K562 (cell line): Measurements from ENCODE around the gene C22orf39. TPM values are rescaled to one million over a fixed set of nuclear protein-coding genes. Genes with fewer than 3 reads are reported as not detected.

ENCODE experiments used
- BRCA1 ChIP-seq, 2 experiments: fragments of 450-650 bp in 1 of 2; sonication (generic) in 1 of 2; formaldehyde crosslinking in 1 of 2; IDR thresholded peaks; 2 replicates each; pipeline versions ENCODE4 v1.5.0 to v1.6.1; 2017 to 2020; ENCODE audit warnings: mild to moderate bottlenecking in 1 of 2, missing genetic modification reagents in 1 of 2
- CREBBP ChIP-seq: IDR thresholded peaks from one replicate; pipeline ENCODE4 v1.6.1; 2012; ENCODE audit warnings: low read depth, mild to moderate bottlenecking, control low read depth, inconsistent platforms, low read length
- HNRNPLL ChIP-seq: fragments of 200-400 bp; formaldehyde crosslinking; IDR thresholded peaks from 2 replicates; pipeline ENCODE4 v1.6.1; 2017; ENCODE audit warnings: low read length, low read depth, mild to moderate bottlenecking; ENCODE audit not compliant: poor library complexity, severe bottlenecking
- KLF16 ChIP-seq: IDR thresholded peaks from 2 replicates; pipeline ENCODE4 v1.6.1; 2016; ENCODE audit warnings: antibody characterized with exemption
- MYNN ChIP-seq, 2 experiments: sonication (generic); formaldehyde crosslinking in 1 of 2; IDR thresholded peaks; 2 replicates each; pipeline versions ENCODE4 v1.5.0 to v1.6.1; 2016 to 2020; ENCODE audit warnings: antibody characterized with exemption in 1 of 2, missing genetic modification reagents in 1 of 2
- NELFE ChIP-seq: IDR thresholded peaks from 2 replicates; pipeline ENCODE4 v1.6.1; 2011; ENCODE audit warnings: mild to moderate bottlenecking; ENCODE audit not compliant: insufficient read depth, insufficient read length
- PML ChIP-seq: IDR thresholded peaks from 2 replicates; pipeline ENCODE4 v1.6.1; 2012; ENCODE audit warnings: low read length, inconsistent platforms
- POLR3G ChIP-seq: IDR thresholded peaks from 2 replicates; pipeline ENCODE4 v1.6.1; 2011; ENCODE audit not compliant: insufficient read length, insufficient replicate concordance; ENCODE audit errors: extremely low read depth
- PRDM10 ChIP-seq: fragments of 450-650 bp; IDR thresholded peaks from 2 replicates; pipeline ENCODE4 v1.6.1; 2018; ENCODE audit not compliant: partially characterized antibody
- RBM14 ChIP-seq: fragments of 200-400 bp; formaldehyde crosslinking; IDR thresholded peaks from 2 replicates; pipeline ENCODE4 v1.6.1; 2018; ENCODE audit warnings: low read depth, mild to moderate bottlenecking, low read length, moderate library complexity, borderline replicate concordance; ENCODE audit not compliant: insufficient read depth
- TEAD1 ChIP-seq, 2 experiments: fragments of 450-650 bp in 1 of 2; sonication (generic) in 1 of 2; formaldehyde crosslinking; IDR thresholded peaks; 2 replicates each; pipeline versions ENCODE4 v1.4.0 to v1.8.0; 2020 to 2022; ENCODE audit warnings: mild to moderate bottlenecking in 2 of 2, missing genetic modification reagents in 1 of 2
- ZBTB17 ChIP-seq: fragments of 450-650 bp; formaldehyde crosslinking; IDR thresholded peaks from 2 replicates; pipeline ENCODE4 v1.4.0; 2020; ENCODE audit warnings: mild to moderate bottlenecking
- ZNF121 ChIP-seq: sonication (generic); formaldehyde crosslinking; conservative IDR thresholded peaks from 2 replicates; pipeline ENCODE4 v1.8.0; 2022; ENCODE audit warnings: missing genetic modification reagents
- ZNF511 ChIP-seq: sonication (generic); formaldehyde crosslinking; IDR thresholded peaks from 2 replicates; pipeline ENCODE4 v1.8.0; 2022; ENCODE audit warnings: mild to moderate bottlenecking, missing genetic modification reagents
- ZNF589 ChIP-seq: fragments of 200-800 bp; sonication (Bioruptor generic); IDR thresholded peaks from 2 replicates; pipeline ENCODE4 v1.6.1; 2016; ENCODE audit warnings: low read depth, missing genetic modification characterization, missing compliant biosample characterization
- ZNF785 ChIP-seq: fragments of 250-450 bp; sonication (Bioruptor Pico); IDR thresholded peaks from 2 replicates; pipeline ENCODE4 v1.4.0; 2020; ENCODE audit warnings: mild to moderate bottlenecking
- ZZZ3 ChIP-seq: fragments of 450-650 bp; IDR thresholded peaks from 2 replicates; pipeline ENCODE4 v1.6.1; 2016; ENCODE audit warnings: antibody characterized with exemption, mild to moderate bottlenecking, moderate library complexity
- polyA plus RNA-seq, 8 experiments: library from polyadenylated mRNA; depleted of rRNA in 4 of 8; stranded (reverse) in 5 of 8; unstranded in 3 of 8; fragments of >200 nt; fragmentation: Nextera tagmentation in 2 of 8; fragmentation: Illumina TruSeq in 1 of 8; extraction: Ambion mirVana in 2 of 8; extraction: Trizol in 1 of 8; gene quantifications; 2 replicates each; pipeline versions ENCODE4 v1.2.1 to v1.2.3, GENCODE V29; 2011 to 2014; ENCODE audit warnings: inconsistent platforms in 1 of 8, missing spikeins in 1 of 8
- total RNA-seq, 7 experiments: library from RNA; depleted of rRNA in 6 of 7; stranded (reverse); fragments of >200 nt in 6 of 7; fragmentation: Illumina TruSeq in 2 of 7; extraction: Trizol in 2 of 7; gene quantifications; 2 replicates each; pipeline versions ENCODE4 v1.2.1 to v1.2.3, GENCODE V29; 2011 to 2021; ENCODE audit warnings: low replicate concordance in 1 of 7
- TF ChIP-seq, protein P1 (sequence below): sonication (generic); formaldehyde crosslinking; IDR thresholded peaks from 2 replicates; pipeline ENCODE4 v1.8.1; 2023; ENCODE audit warnings: mild to moderate bottlenecking, missing genetic modification reagents, moderate library complexity

C22orf39 gene
- total and polyA plus RNA-seq, 9 of the 15 experiments (the other 6 are each of a cell fraction or from before 2014, with no cell fraction given) = 20.4 to 139 (median 66.8) TPM

DNA sequence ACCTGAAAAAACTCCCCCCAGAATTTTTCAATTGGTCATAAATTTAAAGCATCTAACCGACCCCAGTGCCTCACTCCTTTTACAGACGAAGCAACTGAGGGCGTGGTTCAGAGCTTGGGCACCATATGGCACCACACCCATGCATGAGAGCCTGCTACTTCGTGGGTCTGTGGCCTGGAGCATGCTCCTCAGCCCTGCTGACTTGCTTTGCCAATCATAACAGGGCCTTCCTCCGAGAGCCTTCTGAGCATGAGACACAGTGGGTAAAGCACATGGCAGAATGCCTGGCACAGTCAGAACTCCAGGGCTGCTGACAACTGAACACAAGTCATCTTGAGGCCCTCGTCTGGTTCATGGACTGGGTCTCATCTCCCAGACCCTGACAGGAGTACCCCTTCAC lies 49.3 kb downstream of the C22orf39 start (continued):
- TF ChIP-seq PRDM10 (no peak), ZNF511 (CRISPR knock-in tag) (no peak), CREBBP (no peak), ZNF785 (no peak), BRCA1 (IDR thresholded peaks at IDR 0.05) (no peak), BRCA1 (CRISPR knock-in tag; IDR thresholded peaks at IDR 0.05) (no peak), MYNN (IDR thresholded peaks at IDR 0.05) (no peak), MYNN (CRISPR knock-in tag; IDR thresholded peaks at IDR 0.05) (no peak), ZBTB17 (CRISPR knock-in tag) (0 out of 2 replicates have a peak, but pooled peaks have one; percentile 42), ZZZ3 (no peak), ZNF589 (no peak), ZNF121 (CRISPR knock-in tag) (no peak), KLF16 (no peak), RBM14 (no peak), HNRNPLL (no peak), TEAD1 (CRISPR knock-in tag; IDR thresholded peaks at IDR 0.05) (no peak), NELFE (no peak), PML (no peak), POLR3G (no peak)
- TF ChIP-seq, protein P1, sequence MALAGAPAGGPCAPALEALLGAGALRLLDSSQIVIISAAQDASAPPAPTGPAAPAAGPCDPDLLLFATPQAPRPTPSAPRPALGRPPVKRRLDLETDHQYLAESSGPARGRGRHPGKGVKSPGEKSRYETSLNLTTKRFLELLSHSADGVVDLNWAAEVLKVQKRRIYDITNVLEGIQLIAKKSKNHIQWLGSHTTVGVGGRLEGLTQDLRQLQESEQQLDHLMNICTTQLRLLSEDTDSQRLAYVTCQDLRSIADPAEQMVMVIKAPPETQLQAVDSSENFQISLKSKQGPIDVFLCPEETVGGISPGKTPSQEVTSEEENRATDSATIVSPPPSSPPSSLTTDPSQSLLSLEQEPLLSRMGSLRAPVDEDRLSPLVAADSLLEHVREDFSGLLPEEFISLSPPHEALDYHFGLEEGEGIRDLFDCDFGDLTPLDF (CRISPR knock-in tag) = no peak
